AG10803 (cell line): Measurements from ENCODE around the gene LDLRAD4.

Source experiments
- DNase-seq: peaks from one replicate; pipeline ENCODE4 v3.0.0; 2010; ENCODE audit warnings: low read depth
- H3K4me3 ChIP-seq: 2 replicates; pipeline ENCODE4 v1.5.1; 2011; ENCODE audit warnings: mild to moderate bottlenecking, low read length, control low read depth
- CTCF ChIP-seq: conservative IDR thresholded peaks from 2 replicates; pipeline ENCODE4 v1.5.1; 2011; ENCODE audit warnings: mild to moderate bottlenecking, low read length, control low read depth, inconsistent platforms

Gene LDLRAD4

GRCh38 chr18:13366541-13366940, 148.0 kb downstream of the LDLRAD4 start:
- no peak for DNase-seq
- no peak overlapping the region for H3K4me3 ChIP-seq
- TF ChIP-seq CTCF = no peak

- DNase-seq = no peak
- TF ChIP-seq CTCF = no peak
- H3K4me3 ChIP-seq = no peak overlapping the region
These were observed 148.7 kb downstream of the LDLRAD4 start for GRCh38 chr18:13366962-13367892.

- no peak for TF ChIP-seq CTCF
- no peak for DNase-seq
- no peak overlapping the region for H3K4me3 ChIP-seq
These were observed 149.7 kb downstream of the LDLRAD4 start for GRCh38 chr18:13368080-13368813.

- DNase-seq = no peak
- no peak overlapping the region for H3K4me3 ChIP-seq
- TF ChIP-seq CTCF = no peak
These were observed 150.8 kb downstream of the LDLRAD4 start for GRCh38 chr18:13369353-13369752.

- TF ChIP-seq CTCF = no peak
- H3K4me3 ChIP-seq = no peak overlapping the region
- DNase-seq = peak; percentile 16
These were observed 151.4 kb downstream of the LDLRAD4 start for GRCh38 chr18:13369756-13370510.

- no peak for DNase-seq
- no peak overlapping the region for H3K4me3 ChIP-seq
- TF ChIP-seq CTCF = no peak
These were observed 152.6 kb downstream of the LDLRAD4 start for GRCh38 chr18:13370995-13371625.
